CD4-positive, alpha-beta T cell treated with Interleukin-4 for 1 hour (primary cell): ENCODE measurements around the gene RS1.

Experiments used
- DNase-seq, 2 donors: peaks; one replicate each; pipeline ENCODE4 v3.0.0-alpha.2; 2020 to 2022

Gene RS1

GRCh38 chrX:18666614-18667013 is 5.3 kb downstream of the RS1 start:
- DNase-seq: peak in 1 of 2 donors; percentile 31

- DNase-seq: no peak
These were observed 7.0 kb downstream of the RS1 start for GRCh38 chrX:18664947-18665346.

GRCh38 chrX:18661273-18661672 is 10.6 kb downstream of the RS1 start:
- DNase-seq: no peak

GRCh38 chrX:18654875-18655836 is 16.8 kb downstream of the RS1 start:
- no peak for DNase-seq

GRCh38 chrX:18652636-18653035 is 19.3 kb downstream of the RS1 start:
- DNase-seq: no peak

- no peak for DNase-seq
These were observed 21.2 kb downstream of the RS1 start for GRCh38 chrX:18650662-18651061.

- DNase-seq: no peak
These were observed 22.4 kb downstream of the RS1 start for GRCh38 chrX:18649498-18649951.

GRCh38 chrX:18647621-18648020 is 24.3 kb downstream of the RS1 start:
- no peak for DNase-seq

GRCh38 chrX:18643853-18644252 is 28.1 kb downstream of the RS1 start:
- no peak for DNase-seq

- no peak for DNase-seq
These were observed 28.7 kb downstream of the RS1 start for GRCh38 chrX:18643243-18643642.

- DNase-seq: no peak
These were observed 31.2 kb downstream of the RS1 start for GRCh38 chrX:18640686-18641085.

- no peak for DNase-seq
These were observed 32.6 kb downstream of the RS1 start for GRCh38 chrX:18639280-18639679.

- DNase-seq: no peak
These were observed 33.5 kb downstream of the RS1 start for GRCh38 chrX:18638398-18638797.

- DNase-seq: no peak
These were observed 41.0 kb downstream of the RS1 start for GRCh38 chrX:18630934-18631333.

- no peak for DNase-seq
These were observed 47.3 kb downstream of the RS1 start for GRCh38 chrX:18624599-18624998.

- no peak for DNase-seq
These were observed 51.6 kb downstream of the RS1 start for GRCh38 chrX:18620349-18620748.

GRCh38 chrX:18619288-18619687 is 52.6 kb downstream of the RS1 start:
- no peak for DNase-seq

- DNase-seq: no peak
These were observed 54.5 kb downstream of the RS1 start for GRCh38 chrX:18617407-18617750.

GRCh38 chrX:18616688-18617406 is 55.1 kb downstream of the RS1 start:
- no peak for DNase-seq

- no peak for DNase-seq
These were observed 57.8 kb downstream of the RS1 start for GRCh38 chrX:18613930-18614639.

- DNase-seq: no peak
These were observed 63.9 kb downstream of the RS1 start for GRCh38 chrX:18607966-18608365.

- DNase-seq: no peak
These were observed 73.5 kb downstream of the RS1 start for GRCh38 chrX:18598413-18598812.

GRCh38 chrX:18596096-18596495 is 75.8 kb downstream of the RS1 start:
- no peak for DNase-seq
